A673 (cell line): ENCODE results near the gene PCYT1A. TPM values are rescaled to one million over a fixed set of nuclear protein-coding genes. Genes with fewer than 3 reads are reported as not detected.
A peak's percentile ranks its signal among the peaks of the same experiment; 100 is the strongest.

ENCODE experiments used
- BruUV-seq: library from RNA; stranded (reverse); fragments of 400-500 nt; replicated peaks from 2 replicates; lab custom pipeline; 2021; lab: Mats Ljungman, UMichigan
- CTCF ChIA-PET: fragments of 300-600 bp; sonication (Branson Sonifier 250); formaldehyde crosslinking; loops from one replicate; lab custom pipeline; 2022; ENCODE audit warnings: antibody characterized with exemption; lab: Charles Lee
- POLR2A ChIA-PET: fragments of 300-600 bp; sonication (Branson Sonifier 250); formaldehyde crosslinking; loops from one replicate; lab custom pipeline; 2022; ENCODE audit warnings: antibody characterized with exemption; ENCODE audit not compliant: low non-redundant PET; lab: Charles Lee
- DNase-seq: peaks from one replicate; pipeline ENCODE4 v3.0.0-alpha.2; 2015; ENCODE audit warnings: low spot score
- H3K27ac ChIP-seq: fragments of 200-600 bp; sonication (generic); 2 replicates; pipeline ENCODE4 v1.5.1; 2016; ENCODE audit warnings: mixed run types, low read depth, mild to moderate bottlenecking, mixed read lengths, antibody characterized with exemption, low read length; ENCODE audit not compliant: poor library complexity, severe bottlenecking
- H3K27me3 ChIP-seq: fragments of 200-600 bp; sonication (generic); replicated peaks from 2 replicates; pipeline ENCODE4 v1.6.1; 2017; ENCODE audit warnings: mixed run types, low read depth, mild to moderate bottlenecking, mixed read lengths, antibody characterized with exemption, low read length; ENCODE audit not compliant: insufficient read depth, poor library complexity
- H3K36me3 ChIP-seq: fragments of 200-600 bp; sonication (generic); 2 replicates; pipeline ENCODE4 v1.6.1; 2016; ENCODE audit warnings: mixed run types, mild to moderate bottlenecking, mixed read lengths, antibody characterized with exemption, low read length; ENCODE audit not compliant: insufficient read depth, poor library complexity, severe bottlenecking
- H3K4me1 ChIP-seq: fragments of 200-600 bp; sonication (generic); 2 replicates; pipeline ENCODE4 v1.6.1; 2017; ENCODE audit warnings: mixed run types, mild to moderate bottlenecking, mixed read lengths, antibody characterized with exemption, low read length; ENCODE audit not compliant: insufficient read depth, poor library complexity, severe bottlenecking
- H3K4me3 ChIP-seq: fragments of 200-600 bp; sonication (generic); 2 replicates; pipeline ENCODE4 v1.5.1; 2016; ENCODE audit warnings: low read depth, mixed run types, mild to moderate bottlenecking, mixed read lengths, low read length; ENCODE audit not compliant: poor library complexity, severe bottlenecking
- H3K9me3 ChIP-seq: fragments of 200-600 bp; sonication (generic); 2 replicates; pipeline ENCODE4 v1.6.1; 2016; ENCODE audit warnings: mixed run types, low read depth, mild to moderate bottlenecking, mixed read lengths, antibody characterized with exemption, low read length; ENCODE audit not compliant: poor library complexity, severe bottlenecking
- CTCF ChIP-seq: fragments of 300-800, 200-600 bp; sonication (generic); conservative IDR thresholded peaks from 2 replicates; pipeline ENCODE4 v1.5.1; 2017; ENCODE audit warnings: low read depth, mild to moderate bottlenecking, antibody characterized with exemption, low read length, moderate library complexity, mixed read lengths
- EZH2 ChIP-seq: fragments of 200-600 bp; sonication (generic); IDR thresholded peaks from 2 replicates; pipeline ENCODE4 v1.6.1; 2017; ENCODE audit warnings: borderline replicate concordance, low read depth, mild to moderate bottlenecking, mixed read lengths, antibody characterized with exemption, low read length; ENCODE audit not compliant: poor library complexity, severe bottlenecking
- intact Hi-C: fragments of 100-400 bp; cut with micrococcal nuclease; formaldehyde crosslinking; loops from one replicate; pipeline ENCODE4 v1.10.0; 2022; ENCODE audit not compliant: unreplicated experiment
- total RNA-seq: library from RNA; stranded (reverse); gene quantifications from 2 replicates; pipeline ENCODE4 v1.2.3, GENCODE V29; 2021

Gene PCYT1A
- total RNA-seq, 1 experiment from 2014 or later: 62.3 TPM

DNA sequence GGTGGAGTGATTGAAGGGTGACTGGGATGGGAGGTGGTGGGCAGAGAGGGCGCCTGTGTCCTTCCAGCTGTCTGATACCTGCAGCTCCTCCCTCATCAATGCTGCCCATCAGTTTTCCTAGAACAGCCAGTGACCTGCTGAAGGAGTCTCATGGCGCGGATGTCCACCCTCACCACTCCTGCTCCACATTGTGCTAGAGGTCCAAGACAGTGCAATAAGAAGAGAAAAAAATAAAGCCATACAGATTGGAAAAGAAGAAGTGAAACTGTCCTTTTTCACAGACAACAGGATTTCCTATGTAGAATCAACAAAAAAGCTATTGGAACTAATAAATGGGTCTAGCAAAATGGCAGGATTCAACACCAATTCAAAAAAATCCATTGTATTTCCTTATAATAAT, 83.7 kb downstream of the PCYT1A start:
- Histone ChIP-seq H3K9me3 (no peaks in the 10 kb centered on the region), H3K4me3 (no peak overlapping the region), H3K4me1 (no peaks in the 10 kb centered on the region), H3K36me3 (no peaks in the 10 kb centered on the region), H3K27ac (no peak overlapping the region), H3K27me3 (no peaks in the 10 kb centered on the region)
- no peak for DNase-seq
- CTCF ChIA-PET: no interaction called here
- intact Hi-C loops: no loop called here
- POLR2A ChIA-PET: no interaction called here
- TF ChIP-seq CTCF (no peak), EZH2 (no peak)
- no TSS peak for BruUV-seq

GRCh38 chr3:196202516-196202970, 85.0 kb downstream of the PCYT1A start:
- no peaks in the 10 kb centered on the region for H3K4me1 ChIP-seq
- H3K9me3 ChIP-seq: no peaks in the 10 kb centered on the region
- no peaks in the 10 kb centered on the region for H3K36me3 ChIP-seq
- ChIA-PET CTCF (no interaction called here), POLR2A (no interaction called here)
- DNase-seq: no peak
- no peaks in the 10 kb centered on the region for H3K27me3 ChIP-seq
- TF ChIP-seq EZH2 (no peak), CTCF (no peak)
- H3K4me3 ChIP-seq: no peak overlapping the region
- intact Hi-C loops: no loop called here
- no TSS peak for BruUV-seq
- no peak overlapping the region for H3K27ac ChIP-seq

- H3K36me3 ChIP-seq: no peaks in the 10 kb centered on the region
- H3K9me3 ChIP-seq: no peaks in the 10 kb centered on the region
- ChIA-PET POLR2A (no interaction called here), CTCF (no interaction called here)
- no peak overlapping the region for H3K4me3 ChIP-seq
- intact Hi-C loops: loop anchor here (5.0 kb wide), 1 partner anchor 177 kb away; no protein-coding TSS in a partner anchor
- TF ChIP-seq CTCF (peak; percentile 40; the same call in 1 of the 2 replicates), EZH2 (no peak)
- no peaks in the 10 kb centered on the region for H3K4me1 ChIP-seq
- peak; percentile 34 for DNase-seq
- no TSS peak for BruUV-seq
- H3K27me3 ChIP-seq: no peaks in the 10 kb centered on the region
- no peak overlapping the region for H3K27ac ChIP-seq
Observed at GRCh38 chr3:196198771-196199753, 88.5 kb downstream of the PCYT1A start.
